Kidney (tissue), 14 donors: Measurements from ENCODE around the gene GOLPH3. TPM values are rescaled to one million over a fixed set of nuclear protein-coding genes. Genes with fewer than 3 reads are reported as not detected.

Experiments
- DNase-seq, 5 donors: peaks; one replicate each; pipeline ENCODE4 v3.0.0-alpha.2; 2013 to 2020
- FAIRE-seq: peaks from 2 replicates; lab custom pipeline; 2012; peaks lifted over from hg19 to GRCh38; lab: Jason Lieb, UNC
- H3K27ac ChIP-seq, 2 donors: one replicate each; pipeline ENCODE4 v1.7.0; 2013; ENCODE audit warnings: low read depth in 2 of 2, low read length in 2 of 2, inconsistent platforms in 1 of 2
- H3K27me3 ChIP-seq: one replicate; pipeline ENCODE4 v1.7.1; 2013; ENCODE audit warnings: low read length, inconsistent platforms; ENCODE audit not compliant: control insufficient read depth, insufficient read depth
- H3K36me3 ChIP-seq, 3 donors: one replicate each; pipeline versions ENCODE4 v1.7.0 to v1.7.1; 2013; ENCODE audit warnings: low read length in 3 of 3, control low read depth in 1 of 3, inconsistent platforms in 1 of 3; ENCODE audit not compliant: insufficient read depth in 3 of 3, control insufficient read depth in 2 of 3
- H3K4me1 ChIP-seq, 3 donors: one replicate each; pipeline versions ENCODE4 v1.7.0 to v1.7.1; 2013; ENCODE audit warnings: low read length in 3 of 3, inconsistent platforms in 1 of 3, low read depth in 1 of 3; ENCODE audit not compliant: control insufficient read depth in 2 of 3, insufficient read depth in 2 of 3
- H3K4me3 ChIP-seq, 3 donors: one replicate each; pipeline versions ENCODE4 v1.7.0 to v1.8.1; 2013; ENCODE audit warnings: low read length in 3 of 3, control low read depth in 1 of 3, inconsistent platforms in 1 of 3
- H3K9ac ChIP-seq, 3 donors: one replicate each; pipeline versions ENCODE4 v1.7.0 to v1.7.1; 2013; ENCODE audit warnings: low read length in 3 of 3, control low read depth in 1 of 3, inconsistent platforms in 1 of 3
- H3K9me3 ChIP-seq, 3 donors: one replicate each; pipeline versions ENCODE4 v1.7.0 to v1.7.1; 2013; ENCODE audit warnings: low read length in 3 of 3, control low read depth in 1 of 3, inconsistent platforms in 1 of 3; ENCODE audit not compliant: control insufficient read depth in 2 of 3, insufficient read depth in 1 of 3
- intact Hi-C: fragments of 100-400 bp; cut with DNase I; formaldehyde crosslinking; loops from one replicate; pipeline ENCODE4 v1.11.1; 2022
- polyA plus RNA-seq: library from polyadenylated mRNA; stranded (reverse); fragments of 350-450 nt; fragmentation: Illumina TruSeq; extraction: RNeasy Lipid Tissue Mini Kit (QIAGEN cat#74804); gene quantifications from one replicate; pipeline ENCODE4 v1.2.3, GENCODE V29; 2014; ENCODE audit warnings: low read depth, low replicate concordance; ENCODE audit not compliant: insufficient read depth
- total RNA-seq: library from RNA; stranded (reverse); fragmentation: NEBNext Ultra II Directional; extraction: Animal tissue kit (Norgen Biotek cat#: 25700); gene quantifications from one replicate; pipeline ENCODE4 v1.2.1, GENCODE V29; 2021
- TF ChIP-seq, protein P1 (sequence below): IDR thresholded peaks from 3 replicates; pipeline ENCODE4 v1.5.1; 2012; ENCODE audit warnings: mild to moderate bottlenecking, moderate library complexity, borderline replicate concordance; ENCODE audit not compliant: insufficient read depth; ENCODE audit errors: extremely low read depth
- donor health status: control.
- donor health status: control.
- donor health status: control.
- donor health status: control.
- donor health status: control.
- donor health status: DM: yes; HTN: yes; CAD: no.
- donor health status: Normal renal cell carcinoma (clear cell type).

GOLPH3 gene
- total and polyA plus RNA-seq, 2 donors from 2014 or later = 38.5 to 118 TPM

DNA sequence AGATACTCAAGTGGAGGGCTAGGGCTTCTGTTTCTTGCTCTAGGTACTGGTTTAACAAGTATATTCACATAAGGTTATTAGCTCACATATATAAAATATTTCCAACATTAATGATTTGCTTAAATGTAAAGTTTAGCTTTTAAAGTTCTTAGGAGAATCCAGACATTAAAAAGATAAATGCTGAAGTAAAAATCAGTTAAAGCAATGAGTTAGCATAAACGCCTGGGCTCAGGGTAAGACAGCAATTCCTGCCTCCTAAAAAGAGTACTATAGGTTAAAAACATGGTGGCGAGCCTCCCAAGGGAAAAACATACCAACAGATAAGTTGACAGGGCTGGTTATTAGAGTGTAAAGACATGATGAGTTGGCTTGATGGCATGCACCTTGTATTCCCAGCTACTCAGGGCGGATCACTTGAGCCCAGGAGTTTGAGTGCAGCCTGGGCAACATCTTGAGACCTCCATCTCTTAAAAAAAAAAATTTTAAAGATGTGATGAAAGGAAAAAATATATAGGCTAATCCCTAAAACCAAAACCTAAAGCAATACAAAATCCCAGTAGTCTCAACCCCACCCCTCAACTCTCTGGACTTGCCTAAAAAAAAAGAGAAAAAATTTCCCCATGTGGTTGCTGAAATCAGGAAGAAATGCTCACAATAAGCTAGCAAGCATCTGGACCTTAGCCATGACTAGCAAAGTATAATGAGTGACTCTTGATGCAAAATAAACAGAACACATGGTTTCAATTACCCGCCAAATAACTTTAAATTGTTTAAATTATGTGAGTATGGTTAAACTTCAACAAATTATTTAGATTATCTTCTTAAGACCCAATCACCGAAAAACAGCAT, 3.6 kb downstream of the GOLPH3 start:
- Histone ChIP-seq H3K27ac (no peak overlapping the region), H3K9ac (no peak overlapping the region), H3K27me3 (no peaks in the 10 kb centered on the region), H3K36me3 (peaks cover 2 to 17% (median 2%) of the 10 kb centered on the region in 3 donors), H3K9me3 (no peaks in the 10 kb centered on the region), H3K4me3 (no peak overlapping the region), H3K4me1 (peaks cover 0 to 18% (median 0%) of the 10 kb centered on the region in 3 donors)
- intact Hi-C loops = no loop called here
- DNase-seq (peak in 1 of 5 donors; percentile 32), FAIRE-seq (no peak)
- TF ChIP-seq, protein P1, sequence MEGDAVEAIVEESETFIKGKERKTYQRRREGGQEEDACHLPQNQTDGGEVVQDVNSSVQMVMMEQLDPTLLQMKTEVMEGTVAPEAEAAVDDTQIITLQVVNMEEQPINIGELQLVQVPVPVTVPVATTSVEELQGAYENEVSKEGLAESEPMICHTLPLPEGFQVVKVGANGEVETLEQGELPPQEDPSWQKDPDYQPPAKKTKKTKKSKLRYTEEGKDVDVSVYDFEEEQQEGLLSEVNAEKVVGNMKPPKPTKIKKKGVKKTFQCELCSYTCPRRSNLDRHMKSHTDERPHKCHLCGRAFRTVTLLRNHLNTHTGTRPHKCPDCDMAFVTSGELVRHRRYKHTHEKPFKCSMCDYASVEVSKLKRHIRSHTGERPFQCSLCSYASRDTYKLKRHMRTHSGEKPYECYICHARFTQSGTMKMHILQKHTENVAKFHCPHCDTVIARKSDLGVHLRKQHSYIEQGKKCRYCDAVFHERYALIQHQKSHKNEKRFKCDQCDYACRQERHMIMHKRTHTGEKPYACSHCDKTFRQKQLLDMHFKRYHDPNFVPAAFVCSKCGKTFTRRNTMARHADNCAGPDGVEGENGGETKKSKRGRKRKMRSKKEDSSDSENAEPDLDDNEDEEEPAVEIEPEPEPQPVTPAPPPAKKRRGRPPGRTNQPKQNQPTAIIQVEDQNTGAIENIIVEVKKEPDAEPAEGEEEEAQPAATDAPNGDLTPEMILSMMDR = no peak

DNA sequence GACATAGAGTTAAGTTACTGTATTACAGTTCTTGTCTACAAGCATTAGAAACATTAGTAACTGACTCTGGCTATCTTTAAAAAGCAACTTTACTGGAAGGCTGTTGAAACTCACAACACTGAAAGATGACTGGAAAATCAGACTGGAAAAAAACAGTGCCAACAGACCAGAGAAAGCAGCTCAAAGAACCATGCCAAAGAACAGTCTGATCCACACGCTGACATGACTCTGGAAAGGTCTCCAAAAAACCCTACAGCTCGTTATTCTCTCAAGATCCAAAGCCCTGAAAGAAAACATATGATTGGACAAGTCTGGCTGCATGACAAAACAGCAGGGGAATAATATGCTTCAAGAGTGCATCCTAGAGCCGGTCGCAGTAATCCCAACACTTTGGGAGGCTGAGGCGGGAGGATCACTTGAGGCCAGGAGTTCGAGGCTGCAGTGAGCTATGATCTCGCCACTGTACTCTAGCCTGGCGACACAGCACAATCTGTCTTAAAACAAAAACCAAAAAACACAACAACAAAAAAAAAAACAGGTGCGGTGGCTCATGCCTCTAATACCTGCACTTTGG, 5.6 kb downstream of the GOLPH3 start:
- H3K9me3 ChIP-seq = no peaks in the 10 kb centered on the region
- intact Hi-C loops = no loop called here
- TF ChIP-seq, protein P1 = no peak
- H3K4me1 ChIP-seq = peaks cover 0 to 28% (median 0%) of the 10 kb centered on the region in 3 donors
- H3K36me3 ChIP-seq = peaks cover 2 to 17% (median 2%) of the 10 kb centered on the region in 3 donors
- DNase-seq = no peak
- H3K27me3 ChIP-seq = no peaks in the 10 kb centered on the region
- no peak for FAIRE-seq
- no peak overlapping the region for H3K9ac ChIP-seq
- no peak overlapping the region for H3K27ac ChIP-seq
- H3K4me3 ChIP-seq = no peak overlapping the region

DNA sequence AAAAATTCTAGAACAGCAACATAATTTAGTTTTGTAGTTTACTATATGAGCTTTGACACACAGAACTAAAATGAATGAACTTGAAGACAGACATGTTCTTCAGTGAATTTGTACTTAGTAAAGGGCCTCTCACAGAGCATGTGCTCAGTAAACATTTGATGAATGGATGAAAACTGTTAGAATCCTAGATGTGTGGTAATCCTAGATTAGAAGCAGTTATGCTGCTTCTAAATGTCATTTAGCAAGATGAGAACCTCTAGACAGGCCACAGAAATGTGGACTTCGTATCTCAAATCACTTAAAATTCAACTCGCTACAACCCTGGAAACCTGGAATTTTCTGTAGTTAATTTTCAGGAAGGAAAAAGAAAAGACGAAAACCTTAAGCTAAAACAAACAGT, 8.5 kb downstream of the GOLPH3 start:
- Histone ChIP-seq H3K4me3 (no peak overlapping the region), H3K36me3 (peaks cover 0 to 17% (median 2%) of the 10 kb centered on the region in 3 donors), H3K9ac (no peak overlapping the region), H3K9me3 (no peaks in the 10 kb centered on the region), H3K4me1 (peaks cover 0 to 28% (median 3%) of the 10 kb centered on the region in 3 donors), H3K27ac (peak overlapping the region in 1 of 2 donors; percentile 11), H3K27me3 (no peaks in the 10 kb centered on the region)
- TF ChIP-seq, protein P1 = no peak
- DNase-seq = no peak
- no peak for FAIRE-seq
- intact Hi-C loops = no loop called here
